ENCODE data around the gene CD109.
"Not testable (repeated sequence)": the region's sequence is repeated elsewhere in the genome, so short reads cannot be mapped to it uniquely, and the experiment has no call there.

The CD109 gene

GRCh38 chr6:73704260-73704659 is 8.3 kb downstream of the CD109 start:
- DNase-seq (ENCODE audit: insufficient read length, low spot score) (no peak), FAIRE-seq (no peak)
- TF ChIP-seq, protein P1, sequence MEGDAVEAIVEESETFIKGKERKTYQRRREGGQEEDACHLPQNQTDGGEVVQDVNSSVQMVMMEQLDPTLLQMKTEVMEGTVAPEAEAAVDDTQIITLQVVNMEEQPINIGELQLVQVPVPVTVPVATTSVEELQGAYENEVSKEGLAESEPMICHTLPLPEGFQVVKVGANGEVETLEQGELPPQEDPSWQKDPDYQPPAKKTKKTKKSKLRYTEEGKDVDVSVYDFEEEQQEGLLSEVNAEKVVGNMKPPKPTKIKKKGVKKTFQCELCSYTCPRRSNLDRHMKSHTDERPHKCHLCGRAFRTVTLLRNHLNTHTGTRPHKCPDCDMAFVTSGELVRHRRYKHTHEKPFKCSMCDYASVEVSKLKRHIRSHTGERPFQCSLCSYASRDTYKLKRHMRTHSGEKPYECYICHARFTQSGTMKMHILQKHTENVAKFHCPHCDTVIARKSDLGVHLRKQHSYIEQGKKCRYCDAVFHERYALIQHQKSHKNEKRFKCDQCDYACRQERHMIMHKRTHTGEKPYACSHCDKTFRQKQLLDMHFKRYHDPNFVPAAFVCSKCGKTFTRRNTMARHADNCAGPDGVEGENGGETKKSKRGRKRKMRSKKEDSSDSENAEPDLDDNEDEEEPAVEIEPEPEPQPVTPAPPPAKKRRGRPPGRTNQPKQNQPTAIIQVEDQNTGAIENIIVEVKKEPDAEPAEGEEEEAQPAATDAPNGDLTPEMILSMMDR (IDR thresholded peaks at IDR 0.05; ENCODE audit: insufficient read depth, missing control alignments): no peak

- TF ChIP-seq, protein P1 (IDR thresholded peaks at IDR 0.05; ENCODE audit: insufficient read depth, missing control alignments): no peak
- DNase-seq (ENCODE audit: insufficient read length, low spot score): no peak
- FAIRE-seq: no peak
Measured at GRCh38 chr6:73704798-73705197, 8.8 kb downstream of the CD109 start.

GRCh38 chr6:73706971-73707370 is 11.0 kb downstream of the CD109 start:
- FAIRE-seq: no peak
- DNase-seq (ENCODE audit: insufficient read length, low spot score): no peak
- TF ChIP-seq, protein P1 (IDR thresholded peaks at IDR 0.05; ENCODE audit: insufficient read depth, missing control alignments): no peak

DNA sequence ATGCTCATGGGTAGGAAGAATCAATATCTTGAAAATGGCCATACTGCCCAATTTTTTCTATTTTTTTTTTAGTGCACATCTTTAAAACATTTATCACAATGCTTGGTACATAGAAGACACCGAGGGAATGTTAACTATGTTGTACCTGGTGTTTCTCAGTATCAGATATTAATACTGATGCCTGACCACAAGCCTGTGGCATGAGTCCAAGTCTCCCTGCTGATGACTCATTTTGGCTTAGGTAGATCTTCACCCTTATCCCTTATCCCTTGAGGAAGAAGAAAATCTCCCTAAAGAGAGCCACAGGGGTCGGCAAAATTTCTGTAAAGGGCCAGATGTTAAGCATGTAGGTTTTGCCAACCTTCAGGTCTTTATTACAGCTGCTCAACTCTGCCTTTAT is 14.5 kb downstream of the CD109 start:
- FAIRE-seq (no peak), DNase-seq (ENCODE audit: insufficient read length, low spot score) (no peak)
- TF ChIP-seq, protein P1 (IDR thresholded peaks at IDR 0.05; ENCODE audit: insufficient read depth, missing control alignments): no peak

DNA sequence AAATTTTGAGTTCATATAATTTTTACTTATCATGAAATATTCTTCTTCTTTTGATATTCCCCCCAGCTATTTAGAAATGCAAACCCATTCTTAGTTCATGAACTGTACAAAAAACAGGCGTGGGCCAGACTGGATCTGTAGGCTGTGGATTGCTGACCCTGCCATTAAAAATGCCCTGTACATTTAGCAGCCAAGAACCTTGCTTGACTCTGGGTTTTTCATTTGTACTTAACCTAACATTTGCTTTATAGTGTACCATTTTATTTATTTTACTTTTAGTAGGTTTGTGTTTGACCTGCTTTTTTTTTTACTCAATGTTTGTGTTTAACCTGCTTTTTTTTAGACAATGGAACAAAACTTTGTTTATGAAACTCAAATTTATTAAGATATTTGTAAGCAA is 14.9 kb downstream of the CD109 start:
- DNase-seq (ENCODE audit: insufficient read length, low spot score) (no peak), FAIRE-seq (no peak)
- TF ChIP-seq, protein P1 (IDR thresholded peaks at IDR 0.05; ENCODE audit: insufficient read depth, missing control alignments): no peak

DNA sequence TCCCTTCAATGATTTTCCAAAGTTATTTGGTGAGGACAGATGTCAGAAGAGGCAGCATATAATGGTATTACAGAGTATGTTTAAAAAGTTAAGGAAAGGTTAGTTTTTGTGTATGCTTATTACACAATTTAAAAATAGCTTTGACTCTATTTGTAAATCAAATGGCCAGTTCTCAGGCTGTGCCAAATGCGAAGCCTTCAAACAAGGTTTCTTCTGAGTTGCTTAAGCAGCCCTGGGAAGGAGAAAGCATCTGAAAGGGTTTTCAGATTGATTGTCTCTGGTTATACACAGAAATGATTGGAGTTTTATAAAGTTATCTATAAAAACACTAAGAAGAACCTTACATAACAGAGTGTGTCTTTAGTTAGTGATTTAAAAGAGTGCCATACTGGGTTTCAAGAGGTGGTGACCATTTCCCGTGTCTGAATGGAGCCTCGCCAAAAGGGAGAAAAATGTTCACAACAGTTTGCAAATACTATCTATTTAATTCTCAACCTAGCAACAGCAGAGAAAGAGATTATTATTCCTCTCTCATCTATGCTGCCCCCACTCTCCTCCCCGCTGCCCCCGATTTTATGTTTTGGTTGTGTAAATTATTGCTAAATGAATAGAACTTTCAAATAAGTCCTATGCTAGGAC is 16.7 kb downstream of the CD109 start:
- TF ChIP-seq, protein P1 (IDR thresholded peaks at IDR 0.05; ENCODE audit: insufficient read depth, missing control alignments): no peak
- FAIRE-seq (no peak), DNase-seq (ENCODE audit: insufficient read length, low spot score) (no peak)

DNA sequence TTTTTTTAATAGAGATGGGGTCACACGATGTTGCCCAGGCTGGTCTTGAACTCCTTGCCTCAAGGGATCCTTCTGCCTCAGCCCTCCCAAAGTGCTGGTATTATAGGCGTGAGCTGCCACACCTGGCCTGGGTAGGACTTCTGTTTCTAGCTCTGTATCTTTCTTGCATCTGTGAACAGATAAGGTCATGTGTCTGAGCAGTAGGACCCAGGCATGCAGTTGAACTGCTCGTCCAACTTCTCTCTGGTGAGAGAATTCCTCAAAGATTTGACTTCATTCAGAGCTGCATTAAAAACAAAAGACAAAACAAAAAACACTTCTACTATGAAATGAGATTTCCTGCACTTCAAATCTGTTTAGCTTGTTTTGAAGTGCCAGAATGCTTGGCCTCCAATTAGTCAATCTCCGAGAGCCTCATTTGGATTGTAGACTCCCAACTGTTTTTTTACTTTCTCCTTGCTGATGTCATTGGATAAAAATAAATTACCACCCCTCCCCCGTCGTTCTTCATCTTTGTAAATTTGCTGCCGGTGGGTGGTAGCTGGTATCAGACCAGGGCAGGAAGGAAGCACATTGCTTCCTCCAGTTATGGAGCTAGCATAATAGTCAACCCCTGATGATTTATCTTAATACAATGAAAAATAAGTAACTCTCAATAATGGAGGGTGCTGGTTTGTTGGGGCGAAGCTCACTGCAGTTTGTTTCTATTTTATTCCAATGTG is 17.6 kb downstream of the CD109 start:
- FAIRE-seq: no peak
- no peak for DNase-seq (ENCODE audit: insufficient read length, low spot score)
- TF ChIP-seq, protein P1 (IDR thresholded peaks at IDR 0.05; ENCODE audit: insufficient read depth, missing control alignments): no peak

DNA sequence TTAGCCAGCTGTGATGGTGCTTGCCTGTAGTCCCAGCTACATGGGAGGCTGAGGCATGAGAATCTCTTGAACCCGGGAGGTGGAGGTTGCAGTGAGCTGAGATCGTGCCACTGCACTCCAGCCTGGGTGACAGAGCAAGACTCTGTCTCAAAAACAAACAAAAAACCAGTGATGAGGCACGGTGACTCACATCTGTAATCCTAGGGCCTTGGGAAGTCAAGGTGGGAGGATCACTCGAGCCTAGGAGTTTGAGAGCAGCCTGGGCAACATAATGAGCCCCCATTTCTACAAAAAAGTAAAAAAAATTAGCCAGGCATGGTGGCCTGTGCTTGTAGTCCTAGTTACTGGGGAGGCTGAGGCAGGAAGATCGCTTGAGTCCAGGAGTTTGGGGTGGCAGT is 19.1 kb downstream of the CD109 start:
- DNase-seq (ENCODE audit: insufficient read length, low spot score); FAIRE-seq: not testable (repeated sequence)
